Heart left ventricle (tissue), 16 donors: ENCODE data around the gene SCML1. TPM values are rescaled to one million over a fixed set of nuclear protein-coding genes. Genes with fewer than 3 reads are reported as not detected.

ENCODE experiments used
- ATAC-seq, 4 donors: fragments of 200-7000 bp; cut with Tn5 transposase; one replicate each; pipeline ENCODE4 v1.9.1; 2020 to 2022; ENCODE audit warnings: moderate library complexity in 4 of 4, mild to moderate bottlenecking in 3 of 4, moderate number of reproducible peaks in 1 of 4
- DNase-seq, 5 donors: peaks; one replicate each; pipeline ENCODE4 v3.0.0-alpha.2; 2020
- H3K27ac ChIP-seq, 12 donors: fragments of 200-600 bp; sonication (generic) in 4 of 12; one replicate each; pipeline versions ENCODE4 v1.5.0 to v1.8.0; 2016 to 2022; ENCODE audit warnings: mild to moderate bottlenecking in 2 of 12
- H3K27me3 ChIP-seq, 9 donors: fragments of 200-600 bp; sonication (generic) in 2 of 9; one replicate each; pipeline versions ENCODE4 v1.5.1 to v1.8.0; 2016 to 2022; ENCODE audit warnings: mild to moderate bottlenecking in 3 of 9
- H3K36me3 ChIP-seq, 9 donors: fragments of 200-600 bp; sonication (generic) in 2 of 9; one replicate each; pipeline versions ENCODE4 v1.5.0 to v1.8.0; 2018 to 2022; ENCODE audit warnings: mild to moderate bottlenecking in 2 of 9
- H3K4me1 ChIP-seq, 12 donors: fragments of 200-600 bp; sonication (generic) in 4 of 12; one replicate each; pipeline versions ENCODE4 v1.5.0 to v1.8.0; 2016 to 2022; ENCODE audit warnings: mild to moderate bottlenecking in 3 of 12
- H3K4me3 ChIP-seq, 12 donors: fragments of 200-600 bp; sonication (generic) in 4 of 12; one replicate each; pipeline versions ENCODE4 v1.5.0 to v1.8.0; 2017 to 2022; ENCODE audit warnings: mild to moderate bottlenecking in 9 of 12, moderate library complexity in 4 of 12
- H3K9me3 ChIP-seq, 12 donors: fragments of 200-600 bp; sonication (generic) in 4 of 12; one replicate each; pipeline versions ENCODE4 v1.5.0 to v1.8.0; 2016 to 2022; ENCODE audit warnings: mild to moderate bottlenecking in 1 of 12
- POLR2A ChIP-seq, 2 donors: fragments of 450-650 bp; IDR thresholded peaks; one replicate each; pipeline ENCODE4 v1.6.1; 2017; ENCODE audit warnings: antibody characterized with exemption in 2 of 2, mild to moderate bottlenecking in 2 of 2, moderate library complexity in 2 of 2
- WGBS, 4 donors: extraction: QIAGEN DNeasy Blood & Tissue Kit in 2 of 4; methylation state at CpG; one replicate each; pipeline versions ENCODE4 v1.1.5 to v1.1.7; 2013 to 2018; 5-methylcytosine and 5-hydroxymethylcytosine counted together
- intact Hi-C, 10 donors: fragments of 100-400 bp; cut with DNase I; formaldehyde crosslinking; loops; one replicate each; pipeline versions ENCODE4 v1.11.1 to v1.14.2; 2022
- long read RNA-seq, 3 donors: library from polyadenylated mRNA; unstranded; transcript quantifications; one replicate each; pipeline ENCODE4 v2.0.0, GENCODE V29; 2020 to 2021
- polyA plus RNA-seq, 2 donors: library from polyadenylated mRNA; stranded (reverse); fragments of 200-250 nt; gene quantifications; one replicate each; pipeline ENCODE4 v1.2.3, GENCODE V29; 2013
- total RNA-seq, 9 donors: library from RNA; depleted of rRNA in 2 of 9; stranded (reverse); fragments of >200 nt in 2 of 9; fragmentation: NEBNext Ultra II Directional in 3 of 9; extraction: Animal tissue kit (Norgen Biotek cat#: 25700) in 3 of 9; gene quantifications; one replicate each; pipeline versions ENCODE4 v1.1.0 to v1.2.4, GENCODE V29; 2016 to 2023
- TF ChIP-seq, protein P1 (sequence below), 12 donors: fragments of 200-600 bp; sonication (generic) in 4 of 12; IDR thresholded peaks; one replicate each; pipeline versions ENCODE4 v1.5.0 to v1.8.0; 2018 to 2022; ENCODE audit warnings: antibody characterized with exemption in 12 of 12, mild to moderate bottlenecking in 5 of 12
- donor health status: ischemic (EF 13 %, LVEDD 7.1; RV severe dilation, severe dysfunction).
- donor health status: healthy with polysubstance abuse.
- donor health status: DM: no; HTN: yes; CAD: no.
- donor health status: DM: no; HTN: no; CAD: no.
- donor health status: ischemic (EF 25% LVEDD 6.9; RV normal size, moderate dysfunction).
- donor health status: ischemic (EF 25% LVEDD 5.7; RV mildly dilated, moderate dysfunction).
- donor health status: healthy.
- donor health status: DM: yes; HTN: yes; CAD: no.
- donor health status: ischemic (EF 35%, LVEDD 5.7; RV mildly dilated, moderate dysfunction).
- donor health status: nonischemic (EF 11% LVEDD 7.7; RV severe dilation, severe dysfunction).
- donor health status: DM: yes; HTN: yes; CAD: no.
- donor health status: PGD.
- donor health status: ischemic (EF 29% LVEDD 5.4; RV normal size, mild dysfunction).
- donor health status: nonischemic (EF 23%, LVEDD 6.1; RV moderate dilation, normal function).

SCML1 gene
- total RNA-seq (1 to 10 TPM; 4.1 to 8.2 (median 7.1) TPM), polyA plus RNA-seq (1 to 10 TPM; 9.2 to 9.9 TPM)
- long read RNA-seq, donor 1, transcript SCML1-204 (6 exons, 2,704 nt) = major isoform, 5 of 11 reads
- long read RNA-seq, donor 1, partial matches to known transcripts = 2 of 11 reads
- long read RNA-seq, donor 1, other reads (novel, unspliced or antisense) = 2 of 11 reads
- long read RNA-seq, donor 2, transcript SCML1-203 (6 exons, 2,679 nt) = major isoform, 5 of 18 reads
- long read RNA-seq, donor 2, partial matches to known transcripts = 0 of 18 reads
- long read RNA-seq, donor 2, other reads (novel, unspliced or antisense) = 10 of 18 reads
- long read RNA-seq, donor 3, partial matches to known transcripts = 1 of 8 reads
- long read RNA-seq, donor 3, other reads (novel, unspliced or antisense) = 4 of 8 reads

DNA sequence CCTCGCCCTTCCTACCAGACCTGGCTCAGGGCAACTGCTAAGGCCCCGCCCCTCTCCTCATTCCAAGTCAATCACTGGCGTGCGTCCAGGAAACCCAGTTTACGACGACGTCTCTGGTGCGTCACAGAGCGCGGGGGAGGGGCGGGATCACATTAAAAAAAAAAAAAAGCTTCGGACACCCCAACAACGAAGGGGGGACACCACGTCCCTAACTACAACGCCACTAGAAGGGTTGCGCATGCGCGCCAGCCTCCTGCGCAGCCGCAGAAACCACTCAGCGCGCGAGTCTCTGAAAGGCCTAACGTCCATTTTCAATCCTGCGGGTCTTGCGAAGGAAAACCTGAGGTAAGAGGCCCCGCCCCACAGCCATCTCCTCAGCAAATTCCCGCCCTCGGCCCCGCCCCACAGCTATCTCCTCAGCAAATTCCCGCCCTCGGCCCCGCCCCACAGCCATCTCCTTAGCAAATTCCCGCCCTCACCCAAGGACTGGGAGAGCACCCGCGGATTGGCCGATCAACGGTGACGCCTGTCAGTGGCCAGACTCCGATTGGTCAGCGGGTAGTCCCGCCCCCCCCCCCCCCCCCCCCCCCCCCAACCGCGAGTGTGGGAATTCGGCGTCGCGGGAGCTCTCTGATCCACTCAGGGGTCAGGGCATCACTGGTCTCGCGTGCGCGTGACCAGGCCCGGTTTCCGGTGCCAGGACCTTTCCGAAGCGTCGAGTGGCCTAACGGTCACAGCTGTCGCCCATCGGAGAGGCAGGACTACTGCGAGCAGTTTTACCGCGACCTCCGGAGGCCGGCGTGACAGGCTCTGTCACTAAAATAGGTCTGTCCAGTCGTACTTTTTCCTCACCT lies at the start of gene SCML1:
Gene SCML1 (plus strand): TSS at position 638 of the 854 bp plus-strand sequence. CDS start 6,694 bp downstream, outside the sequence.
- intact Hi-C loops = no loop called here
- H3K36me3 ChIP-seq = no peaks in the 10 kb centered on the region
- H3K9me3 ChIP-seq = no peaks in the 10 kb centered on the region
- peaks cover 0 to 11% (median 2%) of the 10 kb centered on the region in 12 donors for H3K4me1 ChIP-seq
- peaks cover 0 to 16% (median 0%) of the 10 kb centered on the region in 9 donors for H3K27me3 ChIP-seq
- ATAC-seq = peak; percentile 94 to 98 (median 98)
- H3K27ac ChIP-seq = peak within 1 kb of the TSS; percentile 69 to 93 (median 88)
- DNase-seq = peak; percentile 96 to 98 (median 97)
- TF ChIP-seq, protein P1, sequence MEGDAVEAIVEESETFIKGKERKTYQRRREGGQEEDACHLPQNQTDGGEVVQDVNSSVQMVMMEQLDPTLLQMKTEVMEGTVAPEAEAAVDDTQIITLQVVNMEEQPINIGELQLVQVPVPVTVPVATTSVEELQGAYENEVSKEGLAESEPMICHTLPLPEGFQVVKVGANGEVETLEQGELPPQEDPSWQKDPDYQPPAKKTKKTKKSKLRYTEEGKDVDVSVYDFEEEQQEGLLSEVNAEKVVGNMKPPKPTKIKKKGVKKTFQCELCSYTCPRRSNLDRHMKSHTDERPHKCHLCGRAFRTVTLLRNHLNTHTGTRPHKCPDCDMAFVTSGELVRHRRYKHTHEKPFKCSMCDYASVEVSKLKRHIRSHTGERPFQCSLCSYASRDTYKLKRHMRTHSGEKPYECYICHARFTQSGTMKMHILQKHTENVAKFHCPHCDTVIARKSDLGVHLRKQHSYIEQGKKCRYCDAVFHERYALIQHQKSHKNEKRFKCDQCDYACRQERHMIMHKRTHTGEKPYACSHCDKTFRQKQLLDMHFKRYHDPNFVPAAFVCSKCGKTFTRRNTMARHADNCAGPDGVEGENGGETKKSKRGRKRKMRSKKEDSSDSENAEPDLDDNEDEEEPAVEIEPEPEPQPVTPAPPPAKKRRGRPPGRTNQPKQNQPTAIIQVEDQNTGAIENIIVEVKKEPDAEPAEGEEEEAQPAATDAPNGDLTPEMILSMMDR (IDR thresholded peaks at IDR 0.05) = no peak
- TF ChIP-seq POLR2A (IDR thresholded peaks at IDR 0.05) = peak in 1 of 2 donors; percentile 45
- H3K4me3 ChIP-seq = peak within 1 kb of the TSS; percentile 44 to 82 (median 67)
- 0 to 47% (median 18%) methylated on average over 42 to 67 of the region's 67 CpGs for WGBS, 4 donors

- H3K9me3 ChIP-seq = no peaks in the 10 kb centered on the region
- 86 to 97% (median 92%) methylated on average over 12 to 14 of the region's 14 CpGs for WGBS, 4 donors
- DNase-seq = no peak
- no peak for ATAC-seq
- TF ChIP-seq, protein P1 (IDR thresholded peaks at IDR 0.05) = no peak
- no peak for TF ChIP-seq POLR2A (IDR thresholded peaks at IDR 0.05)
- intact Hi-C loops = loop anchor here in 7 of 10 donors (2.0 to 10.0 kb wide), 6 partner anchors 85 to 563 kb away; no protein-coding TSS in a partner anchor
- peaks cover 0 to 4% (median 0%) of the 10 kb centered on the region in 12 donors for H3K4me1 ChIP-seq
- H3K36me3 ChIP-seq = no peaks in the 10 kb centered on the region
- H3K27me3 ChIP-seq = peaks cover 0 to 9% (median 0%) of the 10 kb centered on the region in 9 donors
- no peak overlapping the region for H3K4me3 ChIP-seq
- H3K27ac ChIP-seq = no peak overlapping the region
These were observed 49.6 kb upstream of the SCML1 start for GRCh38 chrX:17687648-17688047.

GRCh38 chrX:17689971-17690409 lies 47.3 kb upstream of the SCML1 start:
- Histone ChIP-seq H3K27me3 (peaks cover 0 to 21% (median 0%) of the 10 kb centered on the region in 9 donors), H3K36me3 (no peaks in the 10 kb centered on the region), H3K27ac (no peak overlapping the region), H3K9me3 (no peaks in the 10 kb centered on the region), H3K4me3 (no peak overlapping the region), H3K4me1 (peaks cover 0 to 4% (median 0%) of the 10 kb centered on the region in 12 donors)
- no peak for TF ChIP-seq POLR2A (IDR thresholded peaks at IDR 0.05)
- TF ChIP-seq, protein P1 (IDR thresholded peaks at IDR 0.05) = peak; percentile 52 to 75 (median 63)
- 29 to 51% (median 40%) methylated on average over 4 of the region's 4 CpGs for WGBS, 4 donors
- DNase-seq = peak in 2 of 5 donors; percentile 37 to 50
- peak in 3 of 4 donors; percentile 76 to 80 (median 77) for ATAC-seq
- intact Hi-C loops = loop anchor here (2.0 to 10.0 kb wide), 14 partner anchors 88 to 863 kb away; partner anchors contain the start of gene NHS (in 1 of the 10)
